ENCODE measurements around the gene CCDC195. TPM values are rescaled to one million over a fixed set of nuclear protein-coding genes. Genes with fewer than 3 reads are reported as not detected.
A peak's percentile ranks its signal among the peaks of the same experiment; 100 is the strongest.

Gene CCDC195
- total RNA-seq, 1 experiment from 2014 or later, result not detected

- no peaks in the 10 kb centered on the region; the same call in 1 of the 2 replicates for H3K79me2 ChIP-seq (ENCODE audit: insufficient read depth, low read length)
- WGBS (ENCODE audit: extremely low coverage, insufficient read length, low lambda C conversion rate), result no CpG with 5 or more reads among the region's 3 CpGs
- H4K5ac ChIP-seq (ENCODE audit: insufficient read length, low read depth, low read length), result no peak overlapping the region
- H2AFZ ChIP-seq (ENCODE audit: low read length), result no peak overlapping the region
- Mint-ChIP-seq H3K4me1 (no peaks in the 10 kb centered on the region), H3K27ac (peak overlapping the region in 1 of 3 experiments; percentile 77; a peak in 1 of 7 replicates), H3K36me3 (ENCODE audit: insufficient read depth in 1 of 3, low read depth in 3 of 3) (peaks cover 21 to 30% (median 23%) of the 10 kb centered on the region in 3 experiments), H3K27me3 (ENCODE audit: low read depth) (no peaks in the 10 kb centered on the region), H3K4me3 (no peak overlapping the region), H3K9me3 (peaks cover 41 to 44% of the 10 kb centered on the region in 2 experiments)
- no peak overlapping the region for H2BK120ac ChIP-seq (ENCODE audit: low read depth, low read length, poor library complexity, severe bottlenecking)
- no peak overlapping the region for H3K4me2 ChIP-seq (ENCODE audit: insufficient read depth, insufficient read length, low read length)
- H3K23ac ChIP-seq (ENCODE audit: insufficient read length, low read depth, low read length), result no peak overlapping the region
- no peaks in the 10 kb centered on the region for H3K23me2 ChIP-seq (ENCODE audit: insufficient read length, low read depth, low read length, poor library complexity, severe bottlenecking)
- no peak overlapping the region for H3K18ac ChIP-seq (ENCODE audit: insufficient read length, low read depth, low read length)
- no peak overlapping the region for H2BK5ac ChIP-seq (ENCODE audit: insufficient read length, low read length)
- no peak overlapping the region for H2BK20ac ChIP-seq (ENCODE audit: low read depth, low read length, poor library complexity, severe bottlenecking)
- H2BK15ac ChIP-seq (ENCODE audit: low read depth, low read length), result no peak overlapping the region; the same call in 1 of the 2 replicates
- H3K4ac ChIP-seq (ENCODE audit: low read depth, low read length), result no peak overlapping the region
- H3K9me3 ChIP-seq (ENCODE audit: control insufficient read depth, low read depth, low read length), result peaks cover 9% of the 10 kb centered on the region
- H2BK12ac ChIP-seq (ENCODE audit: insufficient read length, low read depth, low read length), result no peak overlapping the region
- no peak overlapping the region for H3K56ac ChIP-seq (ENCODE audit: insufficient read length, low read depth, low read length)
- H3K14ac ChIP-seq (ENCODE audit: insufficient read depth, low read length), result no peak overlapping the region; the same call in 1 of the 2 replicates
- no peak overlapping the region for H4K91ac ChIP-seq (ENCODE audit: insufficient read length, low read depth, low read length)
- H3T11ph ChIP-seq (ENCODE audit: low read length), result no peak overlapping the region
- H3K79me1 ChIP-seq (ENCODE audit: insufficient read depth, low read depth, low read length, poor library complexity, severe bottlenecking), result no peaks in the 10 kb centered on the region
- no peak for TF ChIP-seq CTCF (conservative IDR thresholded peaks at IDR 0.05)
- H3K4me1 ChIP-seq (ENCODE audit: insufficient read depth, low read length), result no peaks in the 10 kb centered on the region
- no peaks in the 10 kb centered on the region for H3K27me3 ChIP-seq (ENCODE audit: insufficient read depth, low read length)
- no peak overlapping the region for H2AK5ac ChIP-seq (ENCODE audit: insufficient read length, low read length)
- no peaks in the 10 kb centered on the region for H4K20me1 ChIP-seq (ENCODE audit: control insufficient read depth, insufficient read depth, insufficient read length)
- H4K8ac ChIP-seq (replicated peaks; ENCODE audit: insufficient read length, low read depth, low read length), result no peak overlapping the region
- H3K9ac ChIP-seq (ENCODE audit: extremely low read depth, insufficient read length, low read length), result no peak overlapping the region
- no peak overlapping the region for H3K27ac ChIP-seq (ENCODE audit: insufficient read length, low read depth, low read length)
- no peak for DNase-seq
These were observed 41.9 kb upstream of the CCDC195 start for GRCh38 chr2:224757934-224758548.

Data from H9 (cell line).